Activated CD8-positive, alpha-beta memory T cell treated with anti-CD3 and anti-CD28 coated beads, Interleukin-2, amount 50 U/mL, for 4 hours (primary cell): ENCODE results near the gene ZC3H11A.
"Not testable (repeated sequence)": the region's sequence is repeated elsewhere in the genome, so short reads cannot be mapped to it uniquely, and the experiment has no call there.

Experiments used
- DNase-seq: peaks from one replicate; pipeline ENCODE4 v3.0.0-alpha.2; 2020

Gene ZC3H11A

DNA sequence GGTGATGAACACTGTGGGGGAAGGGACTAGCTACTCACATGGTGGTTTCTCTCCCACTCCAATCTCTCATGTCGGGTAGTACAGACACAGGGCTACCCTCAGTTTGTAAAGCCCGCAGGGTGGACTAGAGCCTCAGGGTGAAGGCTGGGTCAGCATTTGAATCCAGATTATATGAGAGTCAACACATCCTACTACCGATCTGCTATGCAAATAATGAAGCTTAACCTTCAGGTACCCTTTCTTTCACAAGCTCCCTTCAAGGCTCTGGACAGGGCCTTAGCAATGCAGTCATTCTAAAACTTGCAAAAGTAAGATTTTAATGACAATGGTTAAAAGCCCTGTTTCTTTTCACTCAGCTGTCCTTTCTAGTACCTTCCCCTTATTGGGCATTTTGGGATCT, 5.5 kb upstream of the ZC3H11A start:
- no peak for DNase-seq

DNA sequence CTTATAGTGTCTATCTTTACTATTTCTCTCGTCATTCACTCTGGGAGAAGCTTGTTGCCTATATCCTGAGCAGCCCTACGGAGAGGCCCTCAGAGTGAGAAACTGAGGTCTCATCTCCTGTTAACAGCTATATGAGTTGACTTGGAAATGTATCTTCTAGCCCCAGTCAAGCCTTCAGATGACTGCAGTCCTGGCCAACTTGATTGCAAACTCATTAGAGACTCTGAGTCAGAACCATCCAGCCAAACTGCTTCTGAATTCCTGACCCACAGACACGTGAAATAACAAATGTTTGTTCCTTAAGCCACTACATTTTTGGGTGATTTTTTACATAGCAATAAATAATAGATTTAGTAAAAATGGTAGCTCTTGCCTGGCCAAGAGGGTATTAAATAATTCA, 3.9 kb upstream of the ZC3H11A start:
- DNase-seq = no peak

GRCh38 chr1:203792486-203792885, 2.9 kb upstream of the ZC3H11A start:
- no peak for DNase-seq

- DNase-seq = not testable (repeated sequence)
Observed at GRCh38 chr1:203793561-203793960, 1.9 kb upstream of the ZC3H11A start.

DNA sequence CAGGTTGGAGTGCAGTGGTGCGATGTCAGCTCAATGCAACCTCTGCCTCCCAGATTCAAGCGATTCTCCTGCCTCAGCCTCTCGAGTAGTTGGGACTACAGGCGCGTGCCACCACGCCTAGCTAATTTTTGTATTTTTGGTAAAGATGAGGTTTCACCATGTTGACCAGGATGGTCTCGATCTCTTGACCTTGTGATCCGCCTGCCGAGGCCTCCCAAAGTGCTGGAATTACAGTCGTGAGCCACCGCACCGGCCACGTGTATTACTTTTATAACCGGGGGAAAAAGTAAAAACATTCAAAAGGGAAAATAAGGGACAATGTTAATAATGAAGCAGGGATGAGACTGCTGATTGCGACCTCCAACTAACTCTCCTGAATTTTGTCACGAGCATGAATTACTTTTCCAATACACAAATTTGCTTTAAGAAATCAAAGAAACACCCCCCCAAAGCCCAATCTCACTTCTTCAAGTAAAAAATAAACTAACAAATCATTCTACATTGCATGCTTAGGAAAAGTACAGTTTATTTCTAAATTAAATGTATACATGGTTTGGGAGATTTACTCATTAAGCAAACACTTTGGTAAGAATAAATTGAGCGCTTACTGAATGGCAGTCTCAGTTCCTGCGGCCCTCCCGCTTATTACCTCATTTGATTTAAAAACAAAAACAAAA, 521 bp upstream of the ZC3H11A start:
- no peak for DNase-seq

DNA sequence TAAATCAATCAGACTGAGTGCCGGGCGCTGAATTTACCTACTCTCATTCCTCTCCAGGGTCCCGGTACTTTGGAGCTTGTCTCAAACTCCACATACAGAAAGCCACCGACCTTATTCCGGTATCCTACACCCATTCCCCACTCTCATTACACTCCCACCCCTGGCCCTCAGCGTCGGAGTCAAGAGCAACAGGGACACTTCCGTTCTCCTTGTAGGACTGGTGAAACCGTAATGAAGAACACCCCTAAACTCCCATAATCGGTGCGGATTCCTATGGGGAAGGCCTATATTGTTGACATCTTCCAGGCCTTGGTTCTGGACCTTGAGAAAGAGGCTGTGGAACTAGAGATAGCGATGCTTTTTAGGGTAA, 798 bp downstream of the ZC3H11A start:
- DNase-seq = no peak

GRCh38 chr1:203797216-203797615, 1.8 kb downstream of the ZC3H11A start:
- DNase-seq = no peak

DNA sequence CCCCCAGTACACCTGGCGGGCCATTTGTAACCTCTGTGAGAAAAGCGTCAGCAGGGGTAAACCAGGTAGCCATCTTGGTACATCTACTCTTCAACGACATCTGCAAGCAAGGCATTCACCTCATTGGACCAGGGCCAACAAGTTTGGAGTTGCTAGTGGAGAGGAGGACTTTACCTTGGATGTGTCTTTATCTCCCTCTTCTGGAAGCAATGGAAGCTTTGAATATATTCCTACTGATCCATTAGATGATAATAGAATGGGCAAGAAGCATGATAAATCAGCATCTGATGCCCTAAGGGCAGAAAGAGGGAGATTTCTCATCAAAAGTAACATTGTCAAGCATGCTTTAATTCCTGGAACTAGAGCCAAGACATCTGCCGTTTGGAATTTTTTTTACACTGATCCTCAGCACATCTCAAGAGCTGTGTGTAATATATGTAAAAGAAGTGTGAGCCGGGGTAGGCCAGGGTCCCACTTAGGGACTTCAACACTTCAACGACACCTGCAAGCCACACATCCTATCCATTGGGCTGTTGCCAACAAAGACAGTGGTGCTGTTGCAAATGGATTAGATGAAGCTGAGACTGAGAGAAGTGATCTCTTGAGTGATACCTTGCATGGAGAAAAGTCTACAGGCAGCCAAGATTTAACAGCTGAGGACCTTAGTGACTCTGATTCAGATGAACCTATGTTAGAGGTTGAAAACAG, 2.7 kb downstream of the ZC3H11A start:
- DNase-seq = no peak

DNA sequence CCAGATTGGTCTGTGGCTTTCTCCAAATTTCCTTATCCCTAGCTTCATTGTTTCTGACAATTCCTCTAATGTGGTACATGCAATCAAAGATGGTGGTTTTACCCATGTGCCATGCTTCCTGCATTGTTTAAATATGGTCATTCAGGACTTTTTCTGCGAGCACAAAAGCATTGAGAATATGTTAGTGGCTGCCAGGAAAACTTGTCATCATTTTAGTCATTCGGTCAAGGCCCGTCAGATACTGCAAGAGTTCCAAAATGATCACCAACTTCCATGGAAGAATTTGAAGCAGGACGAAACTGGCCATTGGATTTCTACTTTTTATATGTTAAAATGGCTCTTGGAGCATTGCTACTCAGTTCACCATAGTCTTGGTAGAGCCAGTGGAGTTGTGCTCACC, 3.7 kb downstream of the ZC3H11A start:
- no peak for DNase-seq

DNA sequence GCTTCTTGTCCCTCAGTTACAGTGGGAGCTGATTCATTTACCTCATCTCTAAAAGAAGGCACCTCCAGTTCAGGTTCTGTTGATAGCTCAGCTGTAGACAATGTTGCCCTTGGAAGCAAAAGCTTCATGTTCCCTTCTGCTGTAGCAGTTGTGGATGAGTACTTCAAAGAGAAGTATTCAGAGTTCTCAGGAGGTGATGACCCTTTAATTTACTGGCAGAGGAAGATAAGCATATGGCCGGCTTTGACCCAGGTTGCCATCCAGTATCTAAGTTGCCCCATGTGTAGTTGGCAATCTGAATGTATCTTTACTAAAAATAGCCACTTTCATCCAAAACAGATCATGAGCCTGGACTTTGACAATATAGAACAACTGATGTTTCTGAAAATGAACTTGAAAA, 4.5 kb downstream of the ZC3H11A start:
- no peak for DNase-seq

DNA sequence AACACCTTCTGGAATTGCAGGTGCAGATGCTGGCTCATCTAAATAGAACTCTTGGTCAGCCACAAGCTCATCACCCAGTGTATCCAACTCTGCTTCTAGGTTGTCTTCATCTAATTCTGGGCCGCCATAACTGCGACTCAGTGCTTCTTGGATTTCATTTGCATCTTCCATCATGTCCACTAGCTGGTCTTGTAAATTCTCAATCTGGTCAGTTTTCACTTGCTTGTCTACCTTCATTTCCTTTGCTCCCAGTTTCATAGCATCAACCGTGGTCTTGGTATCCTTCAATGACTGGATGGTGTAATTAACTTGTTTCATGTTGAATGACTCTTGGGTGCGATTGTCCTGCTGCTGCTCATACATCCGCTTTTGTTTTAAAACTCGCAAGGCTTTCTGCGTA, 10.3 kb downstream of the ZC3H11A start:
- DNase-seq = no peak

DNA sequence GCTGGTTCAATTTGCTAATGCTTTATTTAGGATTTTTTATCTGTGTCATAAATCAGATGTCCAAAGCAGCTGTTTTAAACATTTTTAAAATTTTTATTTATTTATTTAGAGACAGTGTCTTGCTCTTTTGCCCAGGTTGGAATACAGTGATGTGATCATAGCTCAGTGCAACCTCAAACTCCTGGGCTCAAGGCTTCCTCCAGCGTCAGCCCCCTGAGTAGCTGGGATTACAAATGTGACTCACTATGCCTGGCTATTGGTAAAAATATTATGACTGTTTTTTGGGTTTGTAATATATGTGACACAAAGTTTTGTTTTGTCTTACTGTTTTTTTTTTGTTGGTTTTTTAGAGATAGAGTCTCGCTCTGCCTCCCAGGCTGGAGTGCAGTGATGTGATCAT, 11.8 kb downstream of the ZC3H11A start:
- no peak for DNase-seq

- DNase-seq = no peak
Observed at GRCh38 chr1:203813581-203814341, 18.3 kb downstream of the ZC3H11A start.

DNA sequence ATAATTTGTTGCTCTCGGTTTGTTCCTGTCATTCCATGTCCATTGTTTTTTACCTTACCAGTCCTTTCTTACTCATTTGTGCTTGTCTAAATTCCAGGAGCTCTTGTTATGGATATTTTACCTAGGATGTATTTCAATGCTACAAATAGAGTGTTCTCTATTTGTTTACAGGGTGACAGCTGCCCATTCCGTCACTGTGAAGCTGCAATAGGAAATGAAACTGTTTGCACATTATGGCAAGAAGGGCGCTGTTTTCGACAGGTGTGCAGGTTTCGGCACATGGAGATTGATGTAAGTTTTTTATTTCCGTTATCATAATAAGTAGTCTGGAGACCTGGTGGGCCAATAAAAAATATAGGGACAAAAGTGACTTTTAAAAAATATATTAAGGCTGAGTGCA, 23.0 kb downstream of the ZC3H11A start:
- no peak for DNase-seq

- DNase-seq = no peak
Observed at GRCh38 chr1:203823306-203823705, 27.9 kb downstream of the ZC3H11A start.

GRCh38 chr1:203826175-203826574, 30.8 kb downstream of the ZC3H11A start:
- DNase-seq = no peak

- DNase-seq = no peak
Observed at GRCh38 chr1:203828002-203828401, 32.6 kb downstream of the ZC3H11A start.

- DNase-seq = no peak
Observed at GRCh38 chr1:203828503-203828902, 33.1 kb downstream of the ZC3H11A start.

GRCh38 chr1:203829247-203829646, 33.8 kb downstream of the ZC3H11A start:
- DNase-seq = not testable (repeated sequence)

- no peak for DNase-seq
Observed at GRCh38 chr1:203835476-203835875, 40.1 kb downstream of the ZC3H11A start.

GRCh38 chr1:203839081-203839480, 43.7 kb downstream of the ZC3H11A start:
- DNase-seq = no peak

GRCh38 chr1:203840208-203840808, 44.9 kb downstream of the ZC3H11A start:
- no peak for DNase-seq

DNA sequence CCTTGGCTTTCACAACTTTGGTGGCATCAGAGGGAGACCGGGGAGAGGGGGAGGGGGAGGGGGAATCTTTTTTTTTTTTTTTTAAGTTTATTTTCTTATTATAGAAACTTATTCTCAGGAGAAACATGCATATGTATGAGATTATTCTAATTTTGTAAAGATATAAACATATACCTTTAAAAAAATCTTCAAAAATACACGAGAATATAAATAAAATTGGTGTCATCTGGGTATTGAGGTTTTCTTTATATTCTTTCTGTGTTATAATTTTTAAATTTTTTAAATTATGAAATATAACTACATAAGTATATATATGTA, 47.1 kb downstream of the ZC3H11A start:
- no peak for DNase-seq

- DNase-seq = no peak
Observed at GRCh38 chr1:203843435-203843834, 48.0 kb downstream of the ZC3H11A start.
